SK-N-SH treated with all-trans-retinoic acid at 6 μM for 48 hours (cell line): ENCODE results near the gene CDKN2AIPNL.

Experiments used
- ZNF70 ChIP-seq: fragments of 450-650 bp; formaldehyde crosslinking; IDR thresholded peaks from 2 replicates; pipeline ENCODE4 v1.5.0; 2020; ENCODE audit warnings: mild to moderate bottlenecking, moderate library complexity
- ZNF8 ChIP-seq: fragments of 450-650 bp; formaldehyde crosslinking; IDR thresholded peaks from 2 replicates; pipeline ENCODE4 v1.5.0; 2020; ENCODE audit warnings: mild to moderate bottlenecking, moderate library complexity

DNA sequence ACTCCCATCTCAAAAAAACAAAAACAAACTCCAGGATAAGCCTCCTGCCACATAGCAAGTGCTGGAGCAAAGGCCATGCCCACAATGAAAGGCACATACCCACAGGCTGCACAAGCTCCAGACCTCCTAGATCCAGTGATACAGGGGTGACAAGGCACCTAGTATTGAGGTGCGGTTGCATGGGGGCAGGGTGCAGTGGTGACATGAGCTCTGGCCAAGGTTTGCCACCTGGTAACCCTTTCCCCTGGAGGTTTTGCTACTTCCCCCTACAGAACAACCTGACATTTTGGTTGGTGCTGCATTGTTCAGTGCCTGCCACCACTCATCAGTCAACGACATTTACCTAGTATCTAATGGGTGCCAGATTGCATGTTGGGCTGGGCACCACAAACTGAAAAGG lies 14.5 kb downstream of the CDKN2AIPNL start:
- TF ChIP-seq ZNF8: no peak
- no peak for TF ChIP-seq ZNF70
